ENCODE data around the gene FAM193A. TPM values are rescaled to one million over a fixed set of nuclear protein-coding genes. Genes with fewer than 3 reads are reported as not detected.

FAM193A gene
- total RNA-seq, 1 experiment from 2014 or later, result 31.3 TPM

DNA sequence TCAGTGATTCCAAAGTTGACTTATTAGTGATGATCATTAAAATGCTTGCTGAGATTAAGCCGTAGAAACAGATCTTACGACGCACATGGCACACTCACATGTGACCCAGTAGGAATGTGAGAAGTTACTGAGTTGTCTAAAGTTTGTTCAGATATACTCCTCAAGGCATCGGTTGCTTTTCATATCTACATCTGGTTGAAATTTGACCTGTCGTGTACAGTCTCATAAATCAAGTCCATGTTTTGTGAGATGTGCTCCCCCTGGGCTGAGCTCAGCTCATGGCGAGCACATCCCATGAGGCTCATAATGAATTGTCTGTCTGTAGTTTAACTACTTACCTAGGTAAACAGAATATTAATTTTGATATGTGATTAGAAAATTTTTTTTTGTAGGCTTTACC is 152.7 kb downstream of the FAM193A start:
- Mint-ChIP-seq H3K27me3 (ENCODE audit: insufficient read depth, unreplicated experiment) (no peaks in the 10 kb centered on the region), H3K36me3 (ENCODE audit: insufficient read depth, unreplicated experiment) (peaks cover 86% of the 10 kb centered on the region), H3K27ac (ENCODE audit: low read depth, unreplicated experiment) (no peak overlapping the region), H3K9me3 (ENCODE audit: unreplicated experiment) (no peaks in the 10 kb centered on the region), H3K4me1 (ENCODE audit: insufficient read depth, unreplicated experiment) (no peaks in the 10 kb centered on the region), H3K4me3 (ENCODE audit: unreplicated experiment) (no peak overlapping the region)
- no TSS peak for BruUV-seq (replicated peaks)
- POLR2A ChIA-PET, result no interaction called here
- CTCF ChIA-PET, result interaction anchor here (0.6 kb wide), 1 partner anchor 28 kb away, joined by 3 read pairs; no protein-coding TSS in a partner anchor
- TF ChIP-seq, protein P1, sequence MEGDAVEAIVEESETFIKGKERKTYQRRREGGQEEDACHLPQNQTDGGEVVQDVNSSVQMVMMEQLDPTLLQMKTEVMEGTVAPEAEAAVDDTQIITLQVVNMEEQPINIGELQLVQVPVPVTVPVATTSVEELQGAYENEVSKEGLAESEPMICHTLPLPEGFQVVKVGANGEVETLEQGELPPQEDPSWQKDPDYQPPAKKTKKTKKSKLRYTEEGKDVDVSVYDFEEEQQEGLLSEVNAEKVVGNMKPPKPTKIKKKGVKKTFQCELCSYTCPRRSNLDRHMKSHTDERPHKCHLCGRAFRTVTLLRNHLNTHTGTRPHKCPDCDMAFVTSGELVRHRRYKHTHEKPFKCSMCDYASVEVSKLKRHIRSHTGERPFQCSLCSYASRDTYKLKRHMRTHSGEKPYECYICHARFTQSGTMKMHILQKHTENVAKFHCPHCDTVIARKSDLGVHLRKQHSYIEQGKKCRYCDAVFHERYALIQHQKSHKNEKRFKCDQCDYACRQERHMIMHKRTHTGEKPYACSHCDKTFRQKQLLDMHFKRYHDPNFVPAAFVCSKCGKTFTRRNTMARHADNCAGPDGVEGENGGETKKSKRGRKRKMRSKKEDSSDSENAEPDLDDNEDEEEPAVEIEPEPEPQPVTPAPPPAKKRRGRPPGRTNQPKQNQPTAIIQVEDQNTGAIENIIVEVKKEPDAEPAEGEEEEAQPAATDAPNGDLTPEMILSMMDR (IDR thresholded peaks at IDR 0.05; ENCODE audit: unreplicated experiment), result no peak
- intact Hi-C loops (cut with micrococcal nuclease), result no loop called here
- DNase-seq (ENCODE audit: unreplicated experiment), result no peak

GRCh38 chr4:2689825-2690700 is 153.6 kb downstream of the FAM193A start:
- no TSS peak for BruUV-seq (replicated peaks)
- TF ChIP-seq, protein P1 (IDR thresholded peaks at IDR 0.05; ENCODE audit: unreplicated experiment), result no peak
- CTCF ChIA-PET, result interaction anchor here (0.6 kb wide), 2 partner anchors 14 to 27 kb away, joined by 3 read pairs; no protein-coding TSS in a partner anchor
- POLR2A ChIA-PET, result no interaction called here
- Mint-ChIP-seq H3K27ac (ENCODE audit: low read depth, unreplicated experiment) (no peak overlapping the region), H3K36me3 (ENCODE audit: insufficient read depth, unreplicated experiment) (peaks cover 86% of the 10 kb centered on the region), H3K4me3 (ENCODE audit: unreplicated experiment) (no peak overlapping the region), H3K27me3 (ENCODE audit: insufficient read depth, unreplicated experiment) (no peaks in the 10 kb centered on the region), H3K9me3 (ENCODE audit: unreplicated experiment) (no peaks in the 10 kb centered on the region), H3K4me1 (ENCODE audit: insufficient read depth, unreplicated experiment) (no peaks in the 10 kb centered on the region)
- intact Hi-C loops (cut with micrococcal nuclease), result no loop called here
- no peak for DNase-seq (ENCODE audit: unreplicated experiment)

- POLR2A ChIA-PET, result interaction anchor here (0.6 kb wide), 1 partner anchor 11 kb away, joined by 4 read pairs; no protein-coding TSS in a partner anchor
- no peaks in the 10 kb centered on the region for H3K4me1 Mint-ChIP-seq (ENCODE audit: insufficient read depth, unreplicated experiment)
- no peak overlapping the region for H3K27ac Mint-ChIP-seq (ENCODE audit: low read depth, unreplicated experiment)
- no TSS peak for BruUV-seq (replicated peaks)
- no peak overlapping the region for H3K4me3 Mint-ChIP-seq (ENCODE audit: unreplicated experiment)
- H3K36me3 Mint-ChIP-seq (ENCODE audit: insufficient read depth, unreplicated experiment), result peaks cover 85% of the 10 kb centered on the region
- CTCF ChIA-PET, result interaction anchor here (0.6 kb wide), 1 partner anchor 477 kb away, joined by 4 read pairs; no protein-coding TSS in a partner anchor
- intact Hi-C loops (cut with micrococcal nuclease), result no loop called here
- H3K27me3 Mint-ChIP-seq (ENCODE audit: insufficient read depth, unreplicated experiment), result no peaks in the 10 kb centered on the region
- DNase-seq (ENCODE audit: unreplicated experiment), result no peak
- H3K9me3 Mint-ChIP-seq (ENCODE audit: unreplicated experiment), result no peaks in the 10 kb centered on the region
- TF ChIP-seq, protein P1 (IDR thresholded peaks at IDR 0.05; ENCODE audit: unreplicated experiment), result no peak
Observed at GRCh38 chr4:2691313-2691712, 154.9 kb downstream of the FAM193A start.

GRCh38 chr4:2691952-2692435 is 155.5 kb downstream of the FAM193A start:
- no peak for DNase-seq (ENCODE audit: unreplicated experiment)
- peaks cover 89% of the 10 kb centered on the region for H3K36me3 Mint-ChIP-seq (ENCODE audit: insufficient read depth, unreplicated experiment)
- H3K4me3 Mint-ChIP-seq (ENCODE audit: unreplicated experiment), result no peak overlapping the region
- H3K27ac Mint-ChIP-seq (ENCODE audit: low read depth, unreplicated experiment), result no peak overlapping the region
- CTCF ChIA-PET, result interaction anchor here (0.6 kb wide), 1 partner anchor 478 kb away, joined by 4 read pairs; no protein-coding TSS in a partner anchor
- intact Hi-C loops (cut with micrococcal nuclease), result no loop called here
- BruUV-seq (replicated peaks), result no TSS peak
- H3K27me3 Mint-ChIP-seq (ENCODE audit: insufficient read depth, unreplicated experiment), result no peaks in the 10 kb centered on the region
- no peaks in the 10 kb centered on the region for H3K4me1 Mint-ChIP-seq (ENCODE audit: insufficient read depth, unreplicated experiment)
- POLR2A ChIA-PET, result no interaction called here
- TF ChIP-seq, protein P1 (IDR thresholded peaks at IDR 0.05; ENCODE audit: unreplicated experiment), result no peak
- no peaks in the 10 kb centered on the region for H3K9me3 Mint-ChIP-seq (ENCODE audit: unreplicated experiment)
